HEK293 (cell line): ENCODE measurements around the gene DPEP3.

Experiments
- ATF2 ChIP-seq: fragments of 450-650 bp; formaldehyde crosslinking; IDR thresholded peaks from 2 replicates; pipeline ENCODE4 v1.5.1; 2016; ENCODE audit warnings: missing biosample characterization, missing genetic modification characterization, low read depth
- CTCF ChIP-seq: fragments of 450-650 bp; formaldehyde crosslinking; IDR thresholded peaks from 2 replicates; pipeline ENCODE4 v1.5.1; 2016; ENCODE audit warnings: missing biosample characterization, missing genetic modification characterization
- HOXD13 ChIP-seq: sonication (generic); formaldehyde crosslinking; IDR thresholded peaks from 2 replicates; pipeline ENCODE4 v1.8.0; 2022; ENCODE audit warnings: missing genetic modification reagents, borderline replicate concordance
- IKZF3 ChIP-seq: fragments of 450-650 bp; IDR thresholded peaks from 2 replicates; pipeline ENCODE4 v1.5.0; 2018; ENCODE audit warnings: missing biosample characterization, mild to moderate bottlenecking, missing genetic modification characterization, moderate library complexity
- KLF8 ChIP-seq: fragments of 450-650 bp; formaldehyde crosslinking; IDR thresholded peaks from 2 replicates; pipeline ENCODE4 v1.5.1; 2016; ENCODE audit warnings: missing biosample characterization, missing genetic modification characterization
- MYNN ChIP-seq: fragments of 450-650 bp; formaldehyde crosslinking; IDR thresholded peaks from 2 replicates; pipeline ENCODE4 v1.5.1; 2016; ENCODE audit warnings: missing biosample characterization, missing genetic modification characterization, borderline replicate concordance
- ZFP69B ChIP-seq: fragments of 450-650 bp; formaldehyde crosslinking; IDR thresholded peaks from 2 replicates; pipeline ENCODE4 v1.5.1; 2016; ENCODE audit warnings: missing biosample characterization, missing genetic modification characterization

GRCh38 chr16:67996666-67997065, 16.4 kb upstream of the DPEP3 start:
- TF ChIP-seq CTCF (tag by site-specific recombination), result no peak
- no peak for TF ChIP-seq MYNN
- TF ChIP-seq ZFP69B, result no peak
- TF ChIP-seq IKZF3 (tag by site-specific recombination), result no peak
- TF ChIP-seq KLF8 (tag by site-specific recombination), result no peak
- TF ChIP-seq ATF2 (tag by site-specific recombination), result no peak
- TF ChIP-seq HOXD13 (CRISPR knock-in tag), result no peak
